ENCODE measurements around the gene DPYD. TPM values are rescaled to one million over a fixed set of nuclear protein-coding genes. Genes with fewer than 3 reads are reported as not detected.

The DPYD gene
- polyA plus RNA-seq, 1 of the 3 experiments (the other 2 are of a cell fraction) = 23.0 TPM

- no peak for TF ChIP-seq NRF1 (IDR thresholded peaks at IDR 0.05; ENCODE audit: low read depth, low read length)
- TF ChIP-seq, protein P1, sequence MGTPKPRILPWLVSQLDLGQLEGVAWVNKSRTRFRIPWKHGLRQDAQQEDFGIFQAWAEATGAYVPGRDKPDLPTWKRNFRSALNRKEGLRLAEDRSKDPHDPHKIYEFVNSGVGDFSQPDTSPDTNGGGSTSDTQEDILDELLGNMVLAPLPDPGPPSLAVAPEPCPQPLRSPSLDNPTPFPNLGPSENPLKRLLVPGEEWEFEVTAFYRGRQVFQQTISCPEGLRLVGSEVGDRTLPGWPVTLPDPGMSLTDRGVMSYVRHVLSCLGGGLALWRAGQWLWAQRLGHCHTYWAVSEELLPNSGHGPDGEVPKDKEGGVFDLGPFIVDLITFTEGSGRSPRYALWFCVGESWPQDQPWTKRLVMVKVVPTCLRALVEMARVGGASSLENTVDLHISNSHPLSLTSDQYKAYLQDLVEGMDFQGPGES (IDR thresholded peaks at IDR 0.05; ENCODE audit: low read depth, low read length) = no peak
- TF ChIP-seq FOSL2 (IDR thresholded peaks at IDR 0.05; ENCODE audit: borderline replicate concordance, low read depth) = no peak
- TF ChIP-seq, protein P2, sequence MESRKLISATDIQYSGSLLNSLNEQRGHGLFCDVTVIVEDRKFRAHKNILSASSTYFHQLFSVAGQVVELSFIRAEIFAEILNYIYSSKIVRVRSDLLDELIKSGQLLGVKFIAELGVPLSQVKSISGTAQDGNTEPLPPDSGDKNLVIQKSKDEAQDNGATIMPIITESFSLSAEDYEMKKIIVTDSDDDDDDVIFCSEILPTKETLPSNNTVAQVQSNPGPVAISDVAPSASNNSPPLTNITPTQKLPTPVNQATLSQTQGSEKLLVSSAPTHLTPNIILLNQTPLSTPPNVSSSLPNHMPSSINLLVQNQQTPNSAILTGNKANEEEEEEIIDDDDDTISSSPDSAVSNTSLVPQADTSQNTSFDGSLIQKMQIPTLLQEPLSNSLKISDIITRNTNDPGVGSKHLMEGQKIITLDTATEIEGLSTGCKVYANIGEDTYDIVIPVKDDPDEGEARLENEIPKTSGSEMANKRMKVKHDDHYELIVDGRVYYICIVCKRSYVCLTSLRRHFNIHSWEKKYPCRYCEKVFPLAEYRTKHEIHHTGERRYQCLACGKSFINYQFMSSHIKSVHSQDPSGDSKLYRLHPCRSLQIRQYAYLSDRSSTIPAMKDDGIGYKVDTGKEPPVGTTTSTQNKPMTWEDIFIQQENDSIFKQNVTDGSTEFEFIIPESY (IDR thresholded peaks at IDR 0.05; ENCODE audit: borderline replicate concordance, low read depth) = no peak
- TF ChIP-seq RCOR1 (IDR thresholded peaks at IDR 0.05; ENCODE audit: low read length) = no peak
- TF ChIP-seq TEAD4 (IDR thresholded peaks at IDR 0.05; ENCODE audit: borderline replicate concordance, insufficient read depth) = no peak
- TF ChIP-seq, protein P3, sequence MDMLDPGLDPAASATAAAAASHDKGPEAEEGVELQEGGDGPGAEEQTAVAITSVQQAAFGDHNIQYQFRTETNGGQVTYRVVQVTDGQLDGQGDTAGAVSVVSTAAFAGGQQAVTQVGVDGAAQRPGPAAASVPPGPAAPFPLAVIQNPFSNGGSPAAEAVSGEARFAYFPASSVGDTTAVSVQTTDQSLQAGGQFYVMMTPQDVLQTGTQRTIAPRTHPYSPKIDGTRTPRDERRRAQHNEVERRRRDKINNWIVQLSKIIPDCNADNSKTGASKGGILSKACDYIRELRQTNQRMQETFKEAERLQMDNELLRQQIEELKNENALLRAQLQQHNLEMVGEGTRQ (IDR thresholded peaks at IDR 0.05; ENCODE audit: borderline replicate concordance, low read depth, low read length) = no peak
- TF ChIP-seq FOXJ3 (CRISPR knock-in tag; IDR thresholded peaks at IDR 0.05) = no peak
- TF ChIP-seq POLR2AphosphoS5 (IDR thresholded peaks at IDR 0.05; ENCODE audit: low read depth, low read length) = no peak
- TF ChIP-seq RXRA (IDR thresholded peaks at IDR 0.05; ENCODE audit: borderline replicate concordance, low read depth) = no peak
- TF ChIP-seq PBX3 (IDR thresholded peaks at IDR 0.05) = no peak
- TF ChIP-seq, protein P4, sequence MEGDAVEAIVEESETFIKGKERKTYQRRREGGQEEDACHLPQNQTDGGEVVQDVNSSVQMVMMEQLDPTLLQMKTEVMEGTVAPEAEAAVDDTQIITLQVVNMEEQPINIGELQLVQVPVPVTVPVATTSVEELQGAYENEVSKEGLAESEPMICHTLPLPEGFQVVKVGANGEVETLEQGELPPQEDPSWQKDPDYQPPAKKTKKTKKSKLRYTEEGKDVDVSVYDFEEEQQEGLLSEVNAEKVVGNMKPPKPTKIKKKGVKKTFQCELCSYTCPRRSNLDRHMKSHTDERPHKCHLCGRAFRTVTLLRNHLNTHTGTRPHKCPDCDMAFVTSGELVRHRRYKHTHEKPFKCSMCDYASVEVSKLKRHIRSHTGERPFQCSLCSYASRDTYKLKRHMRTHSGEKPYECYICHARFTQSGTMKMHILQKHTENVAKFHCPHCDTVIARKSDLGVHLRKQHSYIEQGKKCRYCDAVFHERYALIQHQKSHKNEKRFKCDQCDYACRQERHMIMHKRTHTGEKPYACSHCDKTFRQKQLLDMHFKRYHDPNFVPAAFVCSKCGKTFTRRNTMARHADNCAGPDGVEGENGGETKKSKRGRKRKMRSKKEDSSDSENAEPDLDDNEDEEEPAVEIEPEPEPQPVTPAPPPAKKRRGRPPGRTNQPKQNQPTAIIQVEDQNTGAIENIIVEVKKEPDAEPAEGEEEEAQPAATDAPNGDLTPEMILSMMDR (IDR thresholded peaks at IDR 0.05) = no peak
- 64% methylated on average over 2 of the region's 2 CpGs for WGBS (ENCODE audit: low lambda C conversion rate)
These were observed 846.9 kb downstream of the DPYD start for GRCh38 chr1:97073936-97074335.

More at GRCh38 chr1:97073936-97074335, 846.9 kb downstream of the DPYD start:
- Histone ChIP-seq H3K27me3 (ENCODE audit: insufficient read depth) (no peaks in the 10 kb centered on the region), H3K9me2 (no peaks in the 10 kb centered on the region), H3K9ac (no peak overlapping the region), H3K9me3 (no peaks in the 10 kb centered on the region), H3K4me2 (no peak overlapping the region), H4K20me1 (ENCODE audit: insufficient read depth) (no peaks in the 10 kb centered on the region), H3K36me3 (replicated peaks in 1 of 2; ENCODE audit: control insufficient read depth in 1 of 2, insufficient read depth in 2 of 2, low read length in 1 of 2) (peaks cover 0 to 21% of the 10 kb centered on the region in 2 experiments), H3K79me2 (ENCODE audit: insufficient read depth) (no peaks in the 10 kb centered on the region), H3K4me3 (ENCODE audit: low read depth in 2 of 2, low read length in 1 of 2) (no peak overlapping the region), H3K27ac (ENCODE audit: low read depth in 2 of 2, low read length in 1 of 2) (no peak overlapping the region), H3K4me1 (ENCODE audit: control insufficient read depth in 1 of 2, insufficient read depth in 2 of 2, low read depth in 1 of 2, low read length in 1 of 2) (peaks cover 7 to 10% of the 10 kb centered on the region in 2 experiments; a peak in 3 of 4 replicates), H3F3A (replicated peaks; ENCODE audit: insufficient read depth) (peaks cover 3% of the 10 kb centered on the region), H2AFZ (ENCODE audit: low read depth) (no peak overlapping the region)
- DNase-seq = no peak
- ChIA-PET POLR2A (no interaction called here), CTCF (interaction anchor here (1.3 kb wide), 1 partner anchor 107 kb away, joined by 4 read pairs; no protein-coding TSS in a partner anchor)
